Activated naive CD8-positive, alpha-beta T cell treated with anti-CD3 and anti-CD28 coated beads, Interleukin-2, amount 50 U/mL, for 24 hours (primary cell): Measurements from ENCODE around the gene MAP7D2.
A peak's percentile ranks its signal among the peaks of the same experiment; 100 is the strongest.

Source experiments
- ATAC-seq: fragments of 150-1000 bp; cut with Tn5 transposase; one replicate; pipeline ENCODE4 v1.10.0; 2021
- DNase-seq: peaks from one replicate; pipeline ENCODE4 v3.0.0; 2021
- H3K27ac Mint-ChIP-seq: one replicate; pipeline ENCODE4 v1.8.0; 2021; ENCODE audit warnings: mild to moderate bottlenecking, mixed read lengths
- H3K27me3 Mint-ChIP-seq: one replicate; pipeline ENCODE4 v1.8.0; 2021; ENCODE audit warnings: mixed read lengths
- H3K36me3 Mint-ChIP-seq: one replicate; pipeline ENCODE4 v1.8.0; 2021; ENCODE audit warnings: low read depth, mixed read lengths
- H3K4me1 Mint-ChIP-seq: one replicate; pipeline ENCODE4 v1.8.0; 2021; ENCODE audit warnings: mixed read lengths
- H3K4me3 Mint-ChIP-seq: one replicate; pipeline ENCODE4 v1.8.0; 2021; ENCODE audit warnings: mild to moderate bottlenecking, moderate library complexity, mixed read lengths
- H3K9me3 Mint-ChIP-seq: one replicate; pipeline ENCODE4 v1.8.0; 2021; ENCODE audit warnings: mixed read lengths

Gene MAP7D2

DNA sequence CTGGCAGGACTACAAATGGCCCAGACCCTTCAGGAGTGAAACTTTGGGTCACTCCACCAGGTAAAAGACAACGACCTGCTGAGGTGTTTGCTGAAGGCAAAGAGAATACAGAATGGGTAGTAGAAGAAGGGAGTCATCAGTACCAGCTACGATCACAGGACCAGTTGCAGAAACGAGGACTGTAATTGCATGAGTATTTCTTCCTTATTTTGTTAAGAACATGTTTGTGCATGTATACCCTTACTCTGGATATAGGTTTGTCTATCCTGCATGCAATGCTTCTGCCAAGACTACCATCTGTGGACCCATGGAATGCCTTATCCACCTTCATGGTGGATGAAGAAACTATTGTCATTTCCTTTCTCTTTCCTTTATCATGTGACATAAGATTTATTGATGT lies 77.7 kb downstream of the MAP7D2 start:
- no peak overlapping the region for H3K4me3 Mint-ChIP-seq
- DNase-seq, result no peak
- H3K36me3 Mint-ChIP-seq, result no peaks in the 10 kb centered on the region
- ATAC-seq, result no peak
- H3K27me3 Mint-ChIP-seq, result no peaks in the 10 kb centered on the region
- no peak overlapping the region for H3K27ac Mint-ChIP-seq
- no peaks in the 10 kb centered on the region for H3K4me1 Mint-ChIP-seq
- H3K9me3 Mint-ChIP-seq, result no peaks in the 10 kb centered on the region

DNA sequence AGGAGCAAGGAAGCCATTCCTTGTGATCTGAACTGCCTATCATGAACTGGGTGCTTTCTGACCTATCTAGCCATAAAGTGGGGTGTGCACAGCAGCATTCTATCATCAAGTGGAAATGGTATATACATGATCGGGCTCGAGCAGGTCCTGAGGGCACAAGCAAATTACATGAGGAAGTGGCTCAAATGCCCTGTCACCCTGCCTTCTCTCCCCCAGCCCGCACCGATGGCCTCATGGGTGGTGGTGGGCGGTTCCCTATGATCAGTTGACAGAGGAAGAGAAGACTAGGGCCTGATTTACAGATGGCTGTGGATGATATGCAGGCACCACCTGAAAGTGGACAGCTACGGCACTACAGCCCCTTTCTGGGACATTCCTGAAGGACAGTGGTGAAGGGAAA lies 79.5 kb downstream of the MAP7D2 start:
- H3K36me3 Mint-ChIP-seq, result no peaks in the 10 kb centered on the region
- ATAC-seq (no peak), DNase-seq (no peak)
- no peaks in the 10 kb centered on the region for H3K9me3 Mint-ChIP-seq
- H3K4me1 Mint-ChIP-seq, result no peaks in the 10 kb centered on the region
- no peaks in the 10 kb centered on the region for H3K27me3 Mint-ChIP-seq
- H3K27ac Mint-ChIP-seq, result no peak overlapping the region
- no peak overlapping the region for H3K4me3 Mint-ChIP-seq

DNA sequence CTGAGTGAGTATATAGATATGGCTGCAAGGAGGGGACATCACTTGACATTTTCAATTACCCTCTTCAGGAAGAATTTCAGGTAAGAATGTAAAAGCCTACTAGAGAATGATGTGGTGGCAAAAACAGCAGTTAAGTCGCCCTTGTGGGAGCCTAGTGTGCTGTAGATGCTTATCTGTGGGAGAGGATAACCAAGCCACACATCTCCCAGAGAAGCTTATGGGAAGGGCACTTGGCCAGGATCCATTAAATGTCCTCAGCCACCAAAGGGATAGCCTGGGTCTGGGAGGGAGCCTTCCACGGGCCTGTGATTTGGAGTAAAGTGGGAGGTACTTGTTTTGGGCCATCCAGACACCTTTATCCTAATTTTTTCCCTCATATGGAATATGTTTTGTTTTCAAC lies 84.5 kb downstream of the MAP7D2 start:
- H3K9me3 Mint-ChIP-seq, result no peaks in the 10 kb centered on the region
- H3K4me3 Mint-ChIP-seq, result no peak overlapping the region
- no peaks in the 10 kb centered on the region for H3K36me3 Mint-ChIP-seq
- DNase-seq, result no peak
- no peaks in the 10 kb centered on the region for H3K4me1 Mint-ChIP-seq
- H3K27me3 Mint-ChIP-seq, result no peaks in the 10 kb centered on the region
- no peak for ATAC-seq
- H3K27ac Mint-ChIP-seq, result no peak overlapping the region

DNA sequence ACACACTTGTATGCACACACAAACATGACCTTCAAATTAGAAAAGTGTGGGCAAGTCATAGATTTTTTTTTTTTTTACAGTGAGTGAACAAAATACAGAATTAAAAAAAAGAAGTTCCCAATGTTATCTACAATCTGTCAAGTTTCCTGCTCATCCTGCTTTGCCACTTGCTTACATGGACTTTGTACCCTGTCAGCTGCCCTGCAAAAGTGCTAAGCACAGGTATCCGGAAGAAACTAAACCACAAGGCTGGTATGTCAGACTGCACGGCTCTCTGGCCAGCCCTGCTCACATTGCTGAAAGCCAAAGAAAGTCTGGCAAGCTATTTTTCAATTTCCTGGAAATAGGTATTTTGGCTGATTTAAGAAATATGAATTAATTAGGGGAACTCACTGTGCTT lies 87.0 kb downstream of the MAP7D2 start:
- DNase-seq (no peak), ATAC-seq (no peak)
- Mint-ChIP-seq H3K36me3 (no peaks in the 10 kb centered on the region), H3K9me3 (no peaks in the 10 kb centered on the region), H3K27me3 (no peaks in the 10 kb centered on the region), H3K4me3 (no peak overlapping the region), H3K4me1 (no peaks in the 10 kb centered on the region), H3K27ac (no peak overlapping the region)

DNA sequence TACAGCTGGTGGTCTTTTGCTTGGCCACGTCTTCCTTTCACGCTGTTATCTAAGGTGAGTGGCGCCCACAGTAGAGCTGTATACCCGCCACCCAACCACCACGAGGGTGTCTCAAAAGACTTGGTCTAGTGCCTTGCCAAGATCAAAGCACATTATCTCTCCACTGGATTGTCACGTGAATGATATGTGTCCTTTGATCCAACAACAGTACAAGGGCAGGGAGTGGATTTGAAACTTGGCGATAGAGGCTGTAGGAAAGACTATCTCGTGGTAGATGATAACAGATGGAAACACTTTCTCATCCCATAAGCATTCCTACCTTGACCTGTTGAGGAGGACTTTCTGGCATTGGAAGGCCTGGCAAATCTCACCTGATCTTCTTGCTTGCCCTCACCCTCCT lies 88.1 kb downstream of the MAP7D2 start:
- ATAC-seq, result no peak
- H3K4me1 Mint-ChIP-seq, result no peaks in the 10 kb centered on the region

DNA sequence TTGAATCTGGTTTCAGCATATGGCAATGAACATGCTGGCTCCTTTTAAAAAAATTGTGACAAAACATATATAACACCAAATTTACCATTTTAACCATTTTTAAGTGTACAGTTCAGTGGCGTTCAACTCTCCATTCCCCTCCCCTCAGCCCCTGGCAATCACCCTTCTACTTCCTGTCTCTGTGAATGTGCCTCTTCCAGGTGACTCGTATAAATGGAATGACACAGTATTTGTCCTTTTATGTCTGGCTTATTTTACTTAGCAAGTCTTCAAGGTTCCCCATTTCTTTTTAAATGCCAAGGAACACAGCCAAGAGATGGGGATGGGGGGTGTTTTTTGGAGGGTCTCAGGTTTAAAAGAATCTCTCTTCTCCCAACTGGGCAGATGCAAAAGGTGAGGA lies 90.4 kb downstream of the MAP7D2 start:
- H3K4me1 Mint-ChIP-seq, result no peaks in the 10 kb centered on the region
- ATAC-seq (no peak), DNase-seq (no peak)
- no peaks in the 10 kb centered on the region for H3K27me3 Mint-ChIP-seq
- no peak overlapping the region for H3K27ac Mint-ChIP-seq
- H3K9me3 Mint-ChIP-seq, result no peaks in the 10 kb centered on the region
- H3K4me3 Mint-ChIP-seq, result no peak overlapping the region
- H3K36me3 Mint-ChIP-seq, result no peaks in the 10 kb centered on the region

More for the DNA sequence above, 88.1 kb downstream of the MAP7D2 start:
- Mint-ChIP-seq H3K36me3 (no peaks in the 10 kb centered on the region), H3K27ac (no peak overlapping the region), H3K9me3 (no peaks in the 10 kb centered on the region), H3K27me3 (no peaks in the 10 kb centered on the region), H3K4me3 (no peak overlapping the region)
- no peak for DNase-seq

DNA sequence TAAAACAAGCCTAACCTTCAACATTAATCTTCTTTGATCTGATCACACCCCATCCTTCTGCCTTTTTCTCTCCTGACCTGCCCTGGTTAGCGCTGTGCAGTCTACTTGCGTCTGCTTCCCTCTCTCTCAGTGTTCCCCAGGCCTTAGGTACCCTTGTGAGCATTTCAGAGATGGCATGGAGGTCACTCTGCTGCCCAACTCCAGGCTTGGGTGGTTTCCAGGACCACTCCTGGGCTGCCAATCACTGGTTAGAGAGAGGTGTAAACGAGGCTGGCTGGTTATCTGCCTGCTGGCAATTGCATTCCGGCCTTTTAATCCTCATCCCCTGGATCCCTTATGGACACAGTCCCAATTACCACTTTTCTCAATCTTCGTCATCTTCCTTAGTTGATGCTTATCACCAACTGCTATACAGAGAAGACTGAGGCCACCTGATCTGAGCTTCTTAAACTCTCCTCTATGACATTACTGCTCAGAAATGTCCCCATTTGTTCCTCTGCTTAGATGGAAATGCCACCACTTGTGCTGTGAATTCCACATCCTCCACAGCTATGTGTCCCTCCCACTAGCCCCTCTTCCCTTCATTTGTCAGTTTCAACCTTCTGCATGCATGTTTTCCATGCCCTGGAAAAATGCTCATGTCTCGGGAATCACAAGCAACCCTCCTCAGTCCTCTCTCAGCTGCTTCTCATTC lies 96.9 kb downstream of the MAP7D2 start:
- H3K4me1 Mint-ChIP-seq, result no peaks in the 10 kb centered on the region
- H3K27me3 Mint-ChIP-seq, result peaks cover 2% of the 10 kb centered on the region
- H3K27ac Mint-ChIP-seq, result no peak overlapping the region
- DNase-seq, result no peak
- H3K9me3 Mint-ChIP-seq, result peaks cover 14% of the 10 kb centered on the region
- ATAC-seq, result no peak
- H3K4me3 Mint-ChIP-seq, result no peak overlapping the region
- no peaks in the 10 kb centered on the region for H3K36me3 Mint-ChIP-seq

DNA sequence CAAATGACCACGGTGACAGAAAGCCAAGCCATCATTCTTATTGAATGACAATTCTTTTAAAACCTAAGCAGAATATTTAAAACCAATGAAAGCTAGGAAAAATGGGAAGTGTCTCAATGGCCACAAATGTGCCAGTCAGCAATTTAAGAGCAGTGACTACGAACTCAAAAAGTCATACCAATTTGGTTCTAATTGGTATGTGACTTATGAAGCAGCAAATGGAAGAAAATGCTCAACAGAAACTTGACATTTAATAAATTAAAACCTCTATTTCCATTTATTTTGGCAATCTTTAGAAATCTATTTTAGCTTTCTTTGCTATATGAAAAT lies 100.1 kb downstream of the MAP7D2 start:
- no peak for ATAC-seq
- H3K27ac Mint-ChIP-seq, result no peak overlapping the region

DNA sequence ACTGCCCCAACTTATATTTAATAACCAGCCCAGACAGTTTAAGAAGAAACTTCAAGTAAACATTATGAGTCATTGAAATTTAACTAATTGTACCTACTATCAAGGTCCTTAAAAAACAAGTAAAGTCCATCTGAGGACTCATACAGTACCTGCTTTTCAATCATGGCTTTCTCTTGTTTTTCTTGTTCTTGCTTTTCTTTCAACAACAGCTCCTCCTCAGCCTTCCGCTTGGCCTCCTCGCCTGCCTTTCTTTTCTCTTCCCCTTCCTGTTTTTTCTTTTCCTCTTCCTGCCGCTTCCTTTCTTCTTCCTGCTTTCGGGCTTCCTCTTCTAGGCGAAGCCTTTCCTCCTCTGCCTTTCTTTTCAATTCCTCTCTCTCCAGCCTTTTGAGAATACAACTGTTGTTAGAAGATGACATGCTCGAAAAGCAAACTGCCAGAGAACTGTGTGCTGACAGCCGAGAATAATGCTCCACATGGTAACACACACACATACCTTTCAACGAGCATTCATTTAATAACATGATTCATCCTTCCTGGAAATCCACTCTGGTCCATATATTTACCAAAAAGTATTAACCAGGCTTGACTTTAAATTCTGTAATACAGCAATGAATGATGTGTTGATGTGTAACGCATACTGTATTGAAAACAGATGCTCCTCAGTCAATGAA lies 100.6 kb downstream of the MAP7D2 start:
- ATAC-seq, result no peak
- peaks cover 14% of the 10 kb centered on the region for H3K9me3 Mint-ChIP-seq
- no peak overlapping the region for H3K4me3 Mint-ChIP-seq
- no peaks in the 10 kb centered on the region for H3K36me3 Mint-ChIP-seq
- no peak for DNase-seq
- no peaks in the 10 kb centered on the region for H3K4me1 Mint-ChIP-seq
- no peak overlapping the region for H3K27ac Mint-ChIP-seq
- H3K27me3 Mint-ChIP-seq, result peaks cover 2% of the 10 kb centered on the region

More for the DNA sequence above, 100.1 kb downstream of the MAP7D2 start:
- Mint-ChIP-seq H3K36me3 (no peaks in the 10 kb centered on the region), H3K4me3 (no peak overlapping the region), H3K9me3 (peaks cover 14% of the 10 kb centered on the region), H3K27me3 (peaks cover 2% of the 10 kb centered on the region), H3K4me1 (no peaks in the 10 kb centered on the region)
- DNase-seq, result no peak

DNA sequence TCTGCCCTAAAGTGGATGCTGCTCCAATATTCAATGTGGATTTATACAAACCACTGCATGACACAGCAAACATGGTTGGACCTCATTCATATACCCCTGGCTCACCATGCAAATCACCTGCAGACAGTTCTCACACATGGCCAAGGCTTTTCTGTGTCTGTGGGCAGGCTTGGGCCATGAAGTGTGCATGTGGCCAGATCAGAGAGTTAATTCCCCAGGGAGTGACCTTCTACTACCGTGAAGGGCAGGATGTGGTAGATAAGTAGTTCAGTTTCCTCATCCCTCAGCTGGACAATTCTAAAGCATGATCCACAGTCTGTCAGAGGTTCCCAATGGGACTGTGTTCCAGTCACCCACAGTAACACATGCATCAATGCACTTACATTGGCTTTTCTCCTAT lies 101.3 kb downstream of the MAP7D2 start:
- Mint-ChIP-seq H3K4me3 (no peak overlapping the region), H3K27ac (no peak overlapping the region), H3K36me3 (no peaks in the 10 kb centered on the region), H3K9me3 (peaks cover 14% of the 10 kb centered on the region), H3K27me3 (peaks cover 2% of the 10 kb centered on the region), H3K4me1 (no peaks in the 10 kb centered on the region)
- no peak for DNase-seq
- ATAC-seq, result no peak

DNA sequence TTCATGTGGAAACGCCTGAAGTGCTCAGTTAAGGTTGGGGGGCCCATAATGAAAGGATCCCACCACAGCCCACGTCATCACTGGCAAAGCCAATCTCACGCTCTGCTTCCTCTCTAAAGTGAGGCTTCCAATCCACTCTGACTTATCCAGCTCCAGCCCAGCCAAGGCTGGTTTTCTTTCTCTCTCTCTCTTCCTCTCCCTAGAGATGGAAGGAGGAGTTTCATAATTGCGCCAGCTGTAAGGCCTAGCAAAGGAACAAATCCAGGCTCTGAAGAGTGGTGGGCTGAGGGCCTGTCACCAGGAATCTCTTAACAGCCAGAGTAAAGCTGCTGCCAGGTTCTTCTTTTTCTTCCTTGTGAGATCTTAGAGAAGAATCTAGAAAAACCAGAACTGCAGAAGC lies 105.1 kb downstream of the MAP7D2 start:
- Mint-ChIP-seq H3K27ac (no peak overlapping the region), H3K4me3 (no peak overlapping the region), H3K4me1 (no peaks in the 10 kb centered on the region), H3K36me3 (no peaks in the 10 kb centered on the region), H3K9me3 (peaks cover 13% of the 10 kb centered on the region), H3K27me3 (no peaks in the 10 kb centered on the region)
- DNase-seq, result no peak
- no peak for ATAC-seq

DNA sequence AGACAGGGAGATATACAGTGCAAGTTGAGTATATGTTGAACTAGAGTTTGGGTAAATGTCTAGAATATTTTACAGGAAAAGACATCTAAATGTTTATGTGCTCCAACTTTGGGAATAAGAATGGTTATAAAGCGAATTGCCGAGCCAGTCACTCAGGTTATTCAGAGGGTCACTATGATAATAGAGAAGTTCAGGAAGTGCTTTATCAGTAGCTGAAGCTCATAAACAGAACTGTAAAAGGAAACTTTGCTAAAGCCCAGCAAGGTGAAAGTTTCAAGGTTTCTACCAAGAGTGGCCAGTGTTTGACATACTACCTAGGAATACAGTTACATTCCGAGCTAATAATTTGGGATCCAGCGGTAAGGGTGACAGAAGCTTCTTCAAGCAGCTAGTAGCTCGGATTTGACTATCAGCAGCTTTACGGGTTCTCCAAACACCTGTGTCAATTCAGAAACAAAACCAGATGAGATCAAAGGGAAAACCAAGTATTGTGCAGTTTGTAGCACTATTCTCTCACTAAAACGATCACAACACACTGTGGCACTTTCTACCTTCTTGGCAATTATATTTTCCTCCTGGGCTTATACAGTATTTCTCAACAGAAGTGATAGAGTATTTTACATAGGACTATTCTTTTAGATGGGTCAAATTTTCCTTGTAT lies 108.6 kb downstream of the MAP7D2 start:
- Mint-ChIP-seq H3K9me3 (no peaks in the 10 kb centered on the region), H3K27me3 (no peaks in the 10 kb centered on the region), H3K27ac (no peak overlapping the region), H3K4me3 (no peak overlapping the region), H3K36me3 (no peaks in the 10 kb centered on the region), H3K4me1 (no peaks in the 10 kb centered on the region)
- DNase-seq (no peak), ATAC-seq (no peak)

DNA sequence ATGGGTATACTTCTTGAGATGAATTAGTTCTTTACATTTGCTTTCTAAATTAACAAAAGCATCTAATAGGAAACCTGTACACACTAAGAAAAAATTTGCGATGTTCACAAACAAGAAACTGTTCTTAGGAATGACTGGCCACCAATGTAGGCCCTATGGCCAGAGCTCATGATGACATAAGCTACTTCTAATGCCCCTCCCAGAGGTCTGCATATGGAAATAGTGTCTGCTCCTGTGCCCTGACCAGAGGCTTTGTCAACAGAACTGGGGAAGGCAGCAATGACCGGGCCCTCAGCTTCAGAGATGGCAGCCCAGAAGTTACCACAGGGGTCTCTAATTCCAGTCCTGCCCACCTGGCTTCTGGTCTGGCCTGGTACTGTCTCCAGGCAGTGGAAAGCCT lies 110.8 kb downstream of the MAP7D2 start:
- Mint-ChIP-seq H3K9me3 (no peaks in the 10 kb centered on the region), H3K27me3 (no peaks in the 10 kb centered on the region), H3K36me3 (no peaks in the 10 kb centered on the region), H3K27ac (no peak overlapping the region), H3K4me1 (no peaks in the 10 kb centered on the region), H3K4me3 (no peak overlapping the region)
- no peak for ATAC-seq
- no peak for DNase-seq

DNA sequence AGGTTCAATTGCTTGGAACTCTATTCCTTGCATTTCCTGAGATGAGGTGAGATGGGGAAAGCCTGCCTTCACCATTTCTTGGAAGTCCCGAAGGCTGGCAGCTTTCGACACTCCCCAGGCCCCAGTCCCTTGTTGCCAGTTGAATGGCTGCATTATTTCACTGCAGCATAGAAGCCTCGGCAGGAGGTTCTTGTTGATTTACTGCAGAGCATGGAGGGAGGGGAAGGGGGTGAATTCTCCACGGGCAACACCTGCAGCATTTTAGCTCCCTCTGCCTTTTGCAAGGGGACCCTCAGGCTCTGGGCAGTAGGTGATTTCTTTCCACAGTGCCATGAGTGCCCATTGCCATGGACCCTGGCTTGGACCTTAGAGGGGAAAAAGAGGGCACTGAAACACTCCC lies 115.1 kb downstream of the MAP7D2 start:
- Mint-ChIP-seq H3K9me3 (no peaks in the 10 kb centered on the region), H3K4me1 (no peaks in the 10 kb centered on the region), H3K36me3 (no peaks in the 10 kb centered on the region), H3K27ac (no peak overlapping the region), H3K27me3 (no peaks in the 10 kb centered on the region), H3K4me3 (no peak overlapping the region)
- DNase-seq (no peak), ATAC-seq (no peak)

DNA sequence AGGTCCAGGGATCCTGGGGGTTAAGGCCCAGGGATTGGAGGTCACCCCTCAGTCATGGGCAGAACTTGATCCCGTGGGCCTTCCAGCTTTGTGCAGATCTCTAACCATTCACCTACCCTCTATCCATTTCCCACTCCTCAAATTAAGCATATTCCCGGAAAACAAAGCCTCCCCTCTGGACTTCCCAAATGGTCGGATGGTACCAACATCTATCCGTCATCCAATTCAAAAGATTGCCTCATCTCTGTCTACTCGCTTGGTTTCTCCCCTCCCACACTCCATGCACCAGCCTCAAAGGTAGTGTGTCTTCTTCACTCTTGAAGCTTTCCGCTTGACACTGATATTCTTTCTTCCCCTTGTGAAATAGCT lies 125.4 kb downstream of the MAP7D2 start:
- peak overlapping the region; percentile 94 for H3K27ac Mint-ChIP-seq
- no peak for DNase-seq
- no peaks in the 10 kb centered on the region for H3K27me3 Mint-ChIP-seq
- H3K9me3 Mint-ChIP-seq, result no peaks in the 10 kb centered on the region
- H3K4me3 Mint-ChIP-seq, result peak overlapping the region; percentile 80
- H3K36me3 Mint-ChIP-seq, result peaks cover 5% of the 10 kb centered on the region
- no peak for ATAC-seq
- peaks cover 15% of the 10 kb centered on the region for H3K4me1 Mint-ChIP-seq
